NCI-H345 treated with DMSO at 0.1 percent for 48 hours (cell line): ENCODE results near the gene SPATA21.
"Not testable (repeated sequence)": the region's sequence is repeated elsewhere in the genome, so short reads cannot be mapped to it uniquely, and the experiment has no call there.

Source experiments
- DNase-seq: peaks from one replicate; lab custom pipeline; 2025; ENCODE audit not compliant: unreplicated experiment; lab: John Stamatoyannopoulos, UW

The SPATA21 gene

GRCh38 chr1:16436946-16437474 is at the start of gene SPATA21:
Gene SPATA21, minus strand, starts transcription at chr1:16437424. Its CDS starts 6,053 bp downstream, at chr1:16431371.
- no peak for DNase-seq

GRCh38 chr1:16487011-16487410 is 49.8 kb upstream of the SPATA21 start:
- not testable (repeated sequence) for DNase-seq

GRCh38 chr1:16486316-16486715 is 49.1 kb upstream of the SPATA21 start:
- not testable (repeated sequence) for DNase-seq

DNA sequence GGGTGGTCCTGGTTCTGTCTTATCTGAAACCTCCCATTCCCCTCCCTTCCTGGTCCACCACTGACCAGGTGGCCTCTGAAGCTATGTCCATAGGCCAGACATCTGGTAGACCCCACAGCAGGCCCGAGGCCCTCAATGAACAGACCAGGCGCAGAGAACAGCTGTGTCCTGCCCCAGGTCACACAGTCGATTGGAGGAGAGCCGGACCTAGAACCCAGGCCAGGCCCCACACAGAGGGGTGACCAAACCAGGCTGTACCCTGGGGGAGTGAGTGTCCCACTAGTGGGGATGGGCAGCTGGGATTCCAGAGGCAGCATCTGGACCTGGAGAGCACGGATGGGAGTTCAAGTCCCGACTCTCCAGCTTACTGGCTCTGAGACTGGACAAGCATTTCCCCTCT is 47.7 kb upstream of the SPATA21 start:
- DNase-seq, result no peak

GRCh38 chr1:16484501-16484835 is 47.2 kb upstream of the SPATA21 start:
- DNase-seq, result no peak

DNA sequence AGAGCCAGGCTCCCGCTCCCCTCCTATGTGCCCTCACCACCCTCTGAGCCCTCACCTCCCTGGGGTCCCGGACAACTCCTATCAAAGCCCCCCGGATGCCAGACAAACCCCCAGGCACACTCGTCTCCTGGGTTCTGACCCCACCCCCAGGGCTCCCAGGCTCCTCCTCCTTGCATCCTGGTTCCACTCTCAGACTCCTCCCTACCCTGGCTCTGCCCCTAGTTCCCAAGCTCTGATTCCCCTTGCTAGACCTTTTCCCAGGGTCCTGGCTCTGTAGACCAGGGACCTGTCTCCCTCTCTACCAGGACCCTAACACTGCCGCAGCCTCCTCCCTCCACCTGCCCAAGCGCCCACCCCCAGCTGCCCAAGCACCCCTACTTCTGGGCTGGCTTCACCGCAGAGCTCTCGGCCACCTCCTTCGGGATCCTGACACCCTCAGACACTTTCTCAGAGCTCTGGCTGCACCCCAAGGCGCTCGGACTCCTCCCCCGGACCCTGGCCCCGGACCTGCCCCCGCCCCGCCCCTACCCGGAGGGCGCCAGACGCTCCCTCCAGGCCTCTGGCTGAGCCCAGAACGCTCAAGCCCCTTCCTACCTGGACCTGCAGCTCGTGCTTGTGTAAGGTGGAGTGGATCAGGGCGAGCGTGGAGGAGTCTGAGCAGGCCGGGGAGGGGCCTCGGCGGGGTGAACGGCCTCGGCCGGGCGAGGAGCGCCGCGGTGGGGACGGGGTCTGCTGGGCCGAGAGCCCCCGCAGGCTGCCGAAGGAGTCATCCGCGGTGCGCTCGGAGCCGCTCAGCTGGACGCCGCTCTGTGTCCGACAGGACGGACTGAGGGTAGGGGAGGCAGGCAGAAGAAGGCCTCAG is 46.6 kb upstream of the SPATA21 start:
- not testable (repeated sequence) for DNase-seq

DNA sequence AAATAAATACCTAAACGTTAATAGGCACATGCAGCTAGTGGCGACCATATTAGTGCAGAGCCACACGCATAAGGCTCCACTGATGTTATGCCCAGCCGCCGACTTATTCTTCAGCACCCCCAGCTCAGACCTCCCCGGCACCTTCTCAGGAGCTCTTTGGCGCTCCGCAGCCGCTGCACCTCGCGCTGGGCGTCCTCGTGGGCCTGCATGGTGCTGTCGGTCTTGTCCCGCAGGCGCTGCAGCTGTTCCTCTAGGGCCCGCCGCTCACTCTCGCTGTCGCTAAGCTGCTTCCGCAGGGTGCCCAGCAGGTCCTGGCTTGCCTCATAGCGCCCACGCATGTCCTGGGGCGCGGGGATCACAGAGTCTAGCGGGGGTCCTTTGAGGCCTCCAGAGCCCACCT is 45.9 kb upstream of the SPATA21 start:
- not testable (repeated sequence) for DNase-seq

GRCh38 chr1:16478091-16478490 is 40.9 kb upstream of the SPATA21 start:
- no peak for DNase-seq

DNA sequence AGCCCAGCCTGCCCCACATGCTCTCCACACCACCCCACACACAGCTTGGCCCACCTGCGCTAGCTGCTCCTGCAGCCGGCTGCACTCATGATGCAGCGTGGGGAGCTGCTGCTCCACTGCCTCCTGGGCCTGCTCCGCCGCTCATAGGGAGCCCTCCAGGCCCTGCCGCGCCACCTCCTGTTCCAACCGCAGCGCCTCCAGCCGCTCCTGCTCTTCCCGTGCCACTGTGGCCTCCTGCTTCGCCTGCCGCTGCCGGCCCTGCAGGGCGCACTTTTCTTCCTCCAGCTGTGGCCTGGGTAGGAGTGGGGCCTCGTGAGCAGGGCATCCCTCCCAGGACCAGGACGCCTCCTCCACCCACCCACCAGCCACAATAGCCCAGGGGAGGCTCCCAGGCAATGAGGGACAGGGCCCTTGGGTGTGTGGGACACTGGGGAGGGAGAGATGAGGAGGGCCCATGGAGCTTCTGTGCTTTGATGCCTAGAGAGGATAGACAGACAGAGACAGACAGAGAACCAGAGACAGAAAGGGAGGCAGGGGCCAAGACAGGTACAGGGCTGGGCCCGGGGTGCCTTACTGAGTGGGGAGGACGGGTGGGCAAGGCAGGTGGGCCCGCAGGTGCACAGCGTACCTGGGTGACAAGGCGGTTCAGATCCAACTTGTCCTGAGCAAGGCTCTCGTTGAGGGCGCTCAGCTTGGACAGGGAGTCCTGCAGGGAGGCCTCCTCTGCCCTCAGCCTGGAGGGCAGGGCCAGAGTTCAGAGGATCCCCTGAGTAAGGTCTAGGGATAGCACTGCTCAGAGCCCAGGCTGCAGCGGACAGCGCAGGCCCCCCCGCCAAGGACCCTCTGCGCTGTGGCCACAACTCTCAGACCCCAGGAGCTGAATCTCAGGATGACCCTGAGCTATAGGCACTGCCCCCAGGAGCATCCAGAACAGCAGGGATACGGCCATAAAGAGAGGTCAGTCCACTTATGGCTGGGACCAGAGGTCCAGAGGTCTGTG is 38.8 kb upstream of the SPATA21 start:
- DNase-seq, result not testable (repeated sequence)

GRCh38 chr1:16474891-16475290 is 37.7 kb upstream of the SPATA21 start:
- not testable (repeated sequence) for DNase-seq

GRCh38 chr1:16474166-16474800 is 37.1 kb upstream of the SPATA21 start:
- DNase-seq, result no peak

DNA sequence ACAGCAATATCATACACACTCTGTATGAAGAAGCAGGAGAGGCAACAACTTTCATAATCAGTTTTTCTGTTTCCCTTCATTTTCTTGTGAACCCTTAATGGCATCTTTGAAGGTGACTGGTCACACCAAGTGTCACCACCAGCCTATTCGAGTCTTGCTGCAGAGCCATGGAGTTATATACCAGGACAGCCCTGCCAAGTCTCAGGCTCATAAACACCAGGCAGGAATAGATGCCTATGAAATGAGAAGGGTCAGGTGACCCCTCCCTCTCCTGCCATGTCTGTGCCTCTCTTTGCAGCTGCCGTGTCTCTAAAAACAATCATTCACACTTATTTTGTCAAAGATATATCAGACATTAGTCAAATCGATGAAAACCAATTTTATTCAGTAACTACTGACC is 31.3 kb upstream of the SPATA21 start:
- no peak for DNase-seq

DNA sequence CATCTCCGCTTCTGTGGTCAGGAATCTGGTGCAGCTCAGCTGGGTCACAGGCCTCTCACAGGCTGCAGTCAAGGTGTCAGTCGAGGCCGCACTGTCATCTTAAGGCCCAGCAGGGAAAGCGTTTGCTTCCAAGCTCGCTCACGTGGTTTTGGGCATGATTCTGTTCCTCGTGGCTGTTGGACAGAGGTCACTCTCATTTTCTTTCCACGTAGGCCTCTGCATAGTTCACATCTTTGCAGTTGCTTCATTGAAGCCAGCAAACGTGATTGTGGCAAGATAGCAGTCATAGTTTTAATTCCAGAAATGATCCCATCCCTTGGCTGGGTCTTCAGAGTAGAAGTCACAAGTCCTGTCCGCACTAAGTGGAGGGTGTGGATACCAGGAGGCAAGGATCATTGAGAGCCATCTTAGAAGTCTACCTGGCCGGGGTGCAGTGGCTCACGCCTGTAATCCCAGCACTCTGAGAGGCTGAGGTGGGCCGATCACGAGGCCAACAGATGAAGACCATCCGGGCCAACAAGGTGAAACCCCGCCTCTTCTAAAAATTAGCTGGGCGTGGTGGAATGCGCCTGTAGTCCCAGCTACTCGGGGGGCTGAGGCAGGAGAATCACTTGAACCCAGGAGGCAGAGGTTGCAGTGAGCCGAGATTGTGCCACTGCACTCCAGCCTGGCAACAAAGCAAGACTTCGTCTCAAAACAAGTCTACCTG is 27.8 kb upstream of the SPATA21 start:
- no peak for DNase-seq

- no peak for DNase-seq
Measured at GRCh38 chr1:16462773-16463330, 25.6 kb upstream of the SPATA21 start.

DNA sequence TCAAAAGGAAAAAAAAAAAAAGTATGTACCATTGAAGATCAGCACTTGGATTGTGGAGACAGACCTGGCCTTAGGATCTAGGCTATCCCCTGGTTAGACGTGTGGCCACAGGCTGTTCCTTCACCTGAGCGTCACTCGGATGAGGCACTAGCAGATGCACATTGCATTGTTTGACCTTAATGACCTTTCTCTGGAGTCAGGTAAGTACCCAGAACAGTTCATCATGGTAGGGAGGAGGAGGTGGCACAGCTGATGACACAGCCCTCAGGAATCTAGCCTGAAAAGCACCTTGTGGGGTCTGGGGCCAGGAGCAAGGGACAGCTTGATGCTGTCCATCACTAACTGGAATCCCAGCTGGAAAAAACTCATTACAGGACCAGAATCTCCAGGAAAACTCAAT is 24.5 kb upstream of the SPATA21 start:
- no peak for DNase-seq

DNA sequence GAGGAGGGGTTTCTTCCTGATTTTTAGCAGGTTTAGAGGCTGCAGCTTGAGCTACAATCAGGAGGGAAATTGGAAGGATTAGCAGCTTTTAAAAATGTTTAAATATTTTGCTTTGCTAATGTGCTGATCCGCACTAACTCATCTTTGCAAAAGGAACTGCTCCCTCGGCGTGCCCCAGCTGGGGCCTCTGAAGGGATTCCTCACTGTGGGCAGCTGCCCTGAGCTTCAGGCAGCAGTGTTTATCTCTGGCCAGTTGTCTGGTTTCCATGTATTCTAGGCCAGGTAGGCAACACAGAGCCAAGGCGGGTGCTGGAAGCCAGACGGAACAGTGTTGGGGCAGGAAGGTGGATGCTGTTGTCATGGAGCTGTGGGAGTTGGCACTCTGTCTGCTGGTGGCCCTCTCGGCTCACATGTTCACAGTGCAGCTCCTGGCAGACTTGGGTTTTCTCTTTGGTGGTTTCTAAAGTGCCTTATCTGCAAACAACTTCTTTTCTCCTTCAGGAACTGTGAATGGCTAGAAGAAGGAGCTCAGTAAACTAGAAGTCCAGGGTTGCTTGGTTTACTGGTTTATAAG is 22.2 kb upstream of the SPATA21 start:
- DNase-seq, result no peak

DNA sequence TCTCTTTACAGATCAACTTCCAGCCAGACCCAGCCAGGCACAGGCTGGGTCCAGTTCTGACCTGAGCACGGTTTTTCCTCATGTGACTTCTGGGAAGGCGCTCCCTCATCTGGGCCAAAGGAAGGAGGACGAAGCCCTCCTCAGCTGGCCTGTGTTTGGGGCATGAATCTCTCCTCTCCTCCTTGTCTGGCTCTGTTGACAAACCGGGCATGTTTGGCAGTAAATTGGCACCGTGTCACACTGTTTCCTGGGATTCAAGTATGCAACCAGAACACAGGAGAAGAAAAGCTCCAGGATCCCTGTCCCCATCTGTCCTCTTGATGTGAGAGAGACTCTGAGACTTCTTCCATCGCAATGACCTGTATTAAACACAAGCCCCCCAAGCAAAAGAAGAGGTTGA is 21.6 kb upstream of the SPATA21 start:
- no peak for DNase-seq

DNA sequence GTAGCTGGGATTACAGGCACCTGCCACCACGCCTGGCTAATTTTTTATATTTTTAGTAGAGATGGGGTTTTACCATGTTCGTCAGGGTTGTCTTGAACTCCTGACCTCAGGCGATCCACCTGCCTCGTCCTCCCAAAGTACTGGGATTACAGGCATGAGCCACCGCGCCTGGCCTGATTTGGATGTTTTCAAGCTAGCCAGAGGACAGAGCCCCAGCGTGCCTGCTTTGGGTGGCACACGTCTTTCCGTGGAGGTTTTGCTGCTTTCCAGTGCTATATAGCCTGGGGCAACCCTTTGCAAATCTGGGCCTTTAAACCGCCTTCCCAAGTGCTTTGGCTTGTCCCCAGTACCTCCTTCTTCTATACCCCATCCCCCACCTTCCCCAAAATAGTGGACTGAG is 18.9 kb upstream of the SPATA21 start:
- DNase-seq, result not testable (repeated sequence)

DNA sequence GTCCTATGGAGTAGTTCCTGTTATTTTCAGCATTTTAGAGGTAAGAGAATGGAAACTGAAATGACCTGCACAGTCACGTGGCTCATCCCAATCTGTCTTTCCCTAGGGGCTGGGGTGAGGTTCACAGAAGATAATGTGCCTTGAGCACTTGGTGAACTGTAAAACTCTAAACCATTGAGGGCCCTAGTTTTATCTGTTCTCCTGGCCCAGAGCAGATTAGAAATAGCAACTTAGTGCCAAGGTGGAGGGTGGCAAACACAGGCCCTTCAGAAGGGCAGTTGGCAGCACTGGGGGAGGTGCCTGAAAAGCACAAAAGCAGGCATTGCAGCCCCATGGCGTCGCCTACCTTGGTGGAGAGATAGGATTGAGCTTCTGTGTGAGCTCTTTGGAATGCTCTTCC is 17.7 kb upstream of the SPATA21 start:
- not testable (repeated sequence) for DNase-seq
